Measurements from ENCODE around the gene PPP2R5C. TPM values are rescaled to one million over a fixed set of nuclear protein-coding genes. Genes with fewer than 3 reads are reported as not detected.

The PPP2R5C gene
- total and polyA plus RNA-seq, 9 of the 15 experiments (the other 6 are each of a cell fraction or from before 2014, with no cell fraction given), result 284 to 617 (median 395) TPM

- BruUV-seq (replicated peaks), result no TSS peak
- H3K9me3 ChIP-seq (replicated peaks; ENCODE audit: control insufficient read depth, insufficient read depth, low read depth, low read length), result no peaks in the 10 kb centered on the region
- ChIA-PET POLR2A (no interaction called here), CTCF (ENCODE audit: low intra/inter-chr PET ratio) (interaction anchor here (0.7 kb wide), 1 partner anchor 75 kb away, joined by 8 read pairs; the partner anchor contains the start of gene DYNC1H1)
- H2AFZ ChIP-seq (ENCODE audit: low read depth, low read length), result no peak overlapping the region
- peaks cover 0 to 5% of the 10 kb centered on the region in 2 experiments; a peak in 2 of 5 replicates for H3K4me1 ChIP-seq (replicated peaks in 1 of 2; ENCODE audit: control insufficient read depth in 2 of 2, insufficient read depth in 2 of 2, low read length in 2 of 2)
- peak; percentile 6 for FAIRE-seq
- H3K4me3 ChIP-seq, result no peak overlapping the region
- TF ChIP-seq NCOA6 (IDR thresholded peaks at IDR 0.05), result no peak
- TF ChIP-seq SMARCB1 (IDR thresholded peaks at IDR 0.05; ENCODE audit: insufficient read length, low read depth), result no peak
- TF ChIP-seq PBX2 (CRISPR knock-in tag; IDR thresholded peaks at IDR 0.05; ENCODE audit: low read depth), result no peak
- TF ChIP-seq PBX2 (tag; conservative IDR thresholded peaks at IDR 0.05; ENCODE audit: low read depth), result no peak
- no peak for TF ChIP-seq TBL1XR1 (IDR thresholded peaks at IDR 0.05; ENCODE audit: low read length in 2 of 2)
- no peak for TF ChIP-seq FOXJ2 (tag; IDR thresholded peaks at IDR 0.05)
- no peak for TF ChIP-seq POLR3A (IDR thresholded peaks at IDR 0.05; ENCODE audit: borderline replicate concordance, extremely low read depth, insufficient read depth, insufficient read length)
- TF ChIP-seq PRDM10 (IDR thresholded peaks at IDR 0.05; ENCODE audit: partially characterized antibody), result no peak
- TF ChIP-seq POLR3G (IDR thresholded peaks at IDR 0.05; ENCODE audit: extremely low read depth, insufficient read length, insufficient replicate concordance), result no peak
- TF ChIP-seq GTF3C2 (IDR thresholded peaks at IDR 0.05; ENCODE audit: borderline replicate concordance, extremely low read depth, insufficient read length), result no peak
- TF ChIP-seq PCBP2 (IDR thresholded peaks at IDR 0.05; ENCODE audit: low read depth, low read length, poor library complexity, severe bottlenecking), result no peak
- no peaks in the 10 kb centered on the region for H3K79me2 ChIP-seq (ENCODE audit: control insufficient read depth, insufficient read depth, low read length)
- peaks cover 5% of the 10 kb centered on the region; the same call in 1 of the 2 replicates for H4K20me1 ChIP-seq (replicated peaks; ENCODE audit: control insufficient read depth, insufficient read depth, low read length)
- DNase-seq (ENCODE audit: extremely low read depth in 1 of 4, low spot score in 3 of 4), result no peak
- 92% methylated on average over 6 of the region's 7 CpGs for WGBS (ENCODE audit: insufficient coverage, low coverage, missing lambda C conversion rate)
- no peak overlapping the region for H3K4me2 ChIP-seq (ENCODE audit: insufficient read depth, low read length)
- no peak for ATAC-seq
- H3K9ac ChIP-seq (ENCODE audit: insufficient read depth in 1 of 2, low read depth in 2 of 2, low read length in 2 of 2), result no peak overlapping the region
- no peak overlapping the region; the same call in 2 of the 3 replicates for H3K27ac ChIP-seq (ENCODE audit: extremely low read depth, low read depth, low read length)
- peaks cover 87% of the 10 kb centered on the region for H3K36me3 ChIP-seq (ENCODE audit: control insufficient read depth, insufficient read depth, low read length)
- intact Hi-C loops (cut with micrococcal nuclease) (loop anchor here (5.0 kb wide), 1 partner anchor 183 kb away; no protein-coding TSS in a partner anchor), in situ Hi-C loops (cut with MboI) (no loop called here)
- no peaks in the 10 kb centered on the region for H3K9me1 ChIP-seq (ENCODE audit: control insufficient read depth, insufficient read depth, low read length)
- H3K27me3 ChIP-seq (ENCODE audit: control insufficient read depth in 2 of 2, insufficient read depth in 2 of 2, low read length in 2 of 2), result no peaks in the 10 kb centered on the region
Observed at GRCh38 chr14:101889898-101890297, 128.4 kb downstream of the PPP2R5C start.
